HG03139 (cell line): Measurements from ENCODE around the gene HLA-E.

Source experiments
- ATAC-seq: cut with Tn5 transposase; IDR thresholded peaks from one replicate; pipeline ENCODE4 v1.9.1; 2021; ENCODE audit not compliant: unreplicated experiment

The HLA-E gene

DNA sequence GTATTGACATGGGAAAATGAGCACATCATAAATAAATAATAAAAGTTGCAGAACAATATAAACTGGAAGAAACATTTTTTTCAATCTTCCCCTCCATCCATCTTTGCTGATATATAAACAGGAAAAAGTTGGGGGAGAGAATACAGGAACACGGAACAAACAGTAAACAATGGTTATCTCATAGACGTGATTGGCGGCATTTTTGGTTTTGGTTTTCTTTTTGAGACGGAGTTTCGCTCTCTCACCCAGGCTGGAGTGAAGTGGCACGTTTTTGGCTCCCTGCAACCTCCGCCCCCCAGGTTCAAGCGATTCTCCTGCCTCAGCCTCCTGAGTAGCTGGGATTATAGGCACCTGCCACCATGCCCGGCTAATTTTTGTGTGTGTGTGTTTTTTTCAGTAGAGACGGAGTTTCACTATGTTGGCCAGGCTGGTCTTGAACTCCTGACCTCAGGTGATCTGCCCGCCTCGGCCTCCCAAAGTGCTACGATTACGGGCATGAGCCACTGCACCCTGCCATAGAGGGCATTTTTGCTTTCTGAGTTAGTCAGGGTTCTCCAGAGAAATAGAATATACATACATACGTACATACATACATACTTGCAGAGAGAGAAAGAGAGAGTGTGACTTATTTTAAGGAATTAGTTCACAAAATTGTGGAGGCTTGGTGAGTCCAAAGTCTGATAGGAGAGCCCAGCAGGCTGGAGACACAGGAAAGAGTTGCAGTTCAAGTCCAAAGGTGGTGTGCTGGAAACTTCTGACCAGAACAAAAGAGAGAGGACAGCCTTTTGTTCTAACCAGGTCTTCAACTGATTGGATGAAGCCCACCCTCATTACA is 44.4 kb downstream of the HLA-E start:
- no peak for ATAC-seq

GRCh38 chr6:30537931-30538330 is 48.6 kb downstream of the HLA-E start:
- ATAC-seq = no peak

- no peak for ATAC-seq
Observed at GRCh38 chr6:30541515-30542403, 52.5 kb downstream of the HLA-E start.

GRCh38 chr6:30542404-30542725 is 53.1 kb downstream of the HLA-E start:
- ATAC-seq = no peak

DNA sequence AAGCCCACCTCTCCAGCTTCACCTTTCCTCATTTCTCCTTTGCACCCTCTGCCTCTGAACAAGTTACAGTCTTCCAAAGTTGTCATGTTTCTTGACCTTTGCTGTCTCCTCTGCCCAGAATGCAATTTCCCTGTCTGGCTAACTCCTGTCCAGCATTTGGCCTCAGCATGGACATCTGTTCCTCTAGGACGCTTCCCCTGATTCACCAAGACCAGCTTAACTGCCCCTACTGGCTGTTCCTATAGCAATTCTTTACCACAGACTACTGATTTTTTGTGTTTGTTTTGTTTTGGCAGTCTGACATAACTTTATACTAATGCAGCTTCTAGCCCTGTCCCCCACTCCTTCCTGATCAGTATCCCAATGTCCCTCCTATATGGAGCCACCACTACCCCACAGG is 53.6 kb downstream of the HLA-E start:
- ATAC-seq = no peak
